GM10248 (cell line): ENCODE data around the gene SEMA3F.

Source experiments
- CTCF ChIA-PET: fragments of 300-600 bp; sonication (Branson Sonifier 250); formaldehyde crosslinking; extraction: SDS; loops from one replicate; lab custom pipeline; 2021; ENCODE audit warnings: antibody characterized with exemption; lab: Yijun Ruan, JAX
- POLR2A ChIA-PET: fragments of 350-650 bp; sonication (Branson Sonifier 250); formaldehyde crosslinking; extraction: SDS; loops from one replicate; lab custom pipeline; 2020; ENCODE audit warnings: antibody characterized with exemption; lab: Yijun Ruan, JAX
- DNase-seq: peaks from one replicate; pipeline ENCODE4 v3.0.0; 2012; ENCODE audit errors: extremely low spot score
- TF ChIP-seq, protein P1 (sequence below): IDR thresholded peaks from 2 replicates; pipeline ENCODE4 v1.5.1; 2012; ENCODE audit warnings: mild to moderate bottlenecking, low read depth; ENCODE audit errors: extremely low read depth, missing control alignments, control extremely low read depth

The SEMA3F gene

DNA sequence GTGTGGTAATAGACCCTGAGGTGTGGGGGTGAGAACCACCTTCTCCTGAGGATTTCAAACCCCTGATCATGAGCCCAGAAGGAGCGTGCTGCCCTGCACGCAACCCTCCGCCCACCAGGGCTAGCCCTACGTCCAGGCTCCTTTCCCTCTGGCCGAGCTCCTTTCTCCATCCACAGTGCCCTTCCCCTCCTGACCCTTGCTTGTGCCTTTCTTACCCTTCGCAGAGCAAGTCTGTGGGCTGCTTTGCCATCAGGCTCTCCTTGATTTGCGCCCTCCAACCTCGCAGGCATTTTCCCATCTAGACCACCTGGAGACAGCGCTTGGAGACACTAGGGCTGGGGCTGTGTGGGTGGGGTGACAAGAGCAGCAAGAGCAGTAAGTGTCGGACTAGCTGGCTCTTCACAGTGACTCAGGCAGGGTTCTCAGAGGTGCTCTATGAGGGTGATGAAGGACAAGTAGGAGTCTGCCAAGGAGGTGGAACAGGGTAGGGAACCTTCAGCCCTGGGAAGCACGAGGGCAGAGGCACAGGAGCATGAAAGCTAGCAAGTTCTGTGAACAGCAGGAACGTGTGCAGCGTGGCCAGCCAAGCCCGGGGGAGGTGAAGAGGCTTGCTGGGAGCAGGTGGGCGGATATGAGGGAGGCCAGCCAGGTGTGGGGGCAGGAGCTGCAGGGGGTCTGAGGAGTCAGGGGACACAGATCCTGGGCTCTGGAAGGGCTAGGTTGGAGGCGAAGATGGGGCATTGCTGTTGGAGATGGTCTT is 47.4 kb downstream of the SEMA3F start:
- TF ChIP-seq, protein P1, sequence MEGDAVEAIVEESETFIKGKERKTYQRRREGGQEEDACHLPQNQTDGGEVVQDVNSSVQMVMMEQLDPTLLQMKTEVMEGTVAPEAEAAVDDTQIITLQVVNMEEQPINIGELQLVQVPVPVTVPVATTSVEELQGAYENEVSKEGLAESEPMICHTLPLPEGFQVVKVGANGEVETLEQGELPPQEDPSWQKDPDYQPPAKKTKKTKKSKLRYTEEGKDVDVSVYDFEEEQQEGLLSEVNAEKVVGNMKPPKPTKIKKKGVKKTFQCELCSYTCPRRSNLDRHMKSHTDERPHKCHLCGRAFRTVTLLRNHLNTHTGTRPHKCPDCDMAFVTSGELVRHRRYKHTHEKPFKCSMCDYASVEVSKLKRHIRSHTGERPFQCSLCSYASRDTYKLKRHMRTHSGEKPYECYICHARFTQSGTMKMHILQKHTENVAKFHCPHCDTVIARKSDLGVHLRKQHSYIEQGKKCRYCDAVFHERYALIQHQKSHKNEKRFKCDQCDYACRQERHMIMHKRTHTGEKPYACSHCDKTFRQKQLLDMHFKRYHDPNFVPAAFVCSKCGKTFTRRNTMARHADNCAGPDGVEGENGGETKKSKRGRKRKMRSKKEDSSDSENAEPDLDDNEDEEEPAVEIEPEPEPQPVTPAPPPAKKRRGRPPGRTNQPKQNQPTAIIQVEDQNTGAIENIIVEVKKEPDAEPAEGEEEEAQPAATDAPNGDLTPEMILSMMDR = no peak
- POLR2A ChIA-PET = no interaction called here
- CTCF ChIA-PET = interaction anchor here (1.0 to 6.2 kb wide), 6 partner anchors 9 to 72 kb away, joined by 3 to 40 read pairs (median 4); partner anchors contain the start of gene GNAT1
- no peak for DNase-seq

GRCh38 chr3:50203113-50203808 is 48.1 kb downstream of the SEMA3F start:
- CTCF ChIA-PET = interaction anchor here (1.0 to 6.2 kb wide), 6 partner anchors 10 to 71 kb away, joined by 3 to 40 read pairs (median 4); partner anchors contain the start of gene GNAT1
- POLR2A ChIA-PET = no interaction called here
- TF ChIP-seq, protein P1 = no peak
- DNase-seq = no peak

DNA sequence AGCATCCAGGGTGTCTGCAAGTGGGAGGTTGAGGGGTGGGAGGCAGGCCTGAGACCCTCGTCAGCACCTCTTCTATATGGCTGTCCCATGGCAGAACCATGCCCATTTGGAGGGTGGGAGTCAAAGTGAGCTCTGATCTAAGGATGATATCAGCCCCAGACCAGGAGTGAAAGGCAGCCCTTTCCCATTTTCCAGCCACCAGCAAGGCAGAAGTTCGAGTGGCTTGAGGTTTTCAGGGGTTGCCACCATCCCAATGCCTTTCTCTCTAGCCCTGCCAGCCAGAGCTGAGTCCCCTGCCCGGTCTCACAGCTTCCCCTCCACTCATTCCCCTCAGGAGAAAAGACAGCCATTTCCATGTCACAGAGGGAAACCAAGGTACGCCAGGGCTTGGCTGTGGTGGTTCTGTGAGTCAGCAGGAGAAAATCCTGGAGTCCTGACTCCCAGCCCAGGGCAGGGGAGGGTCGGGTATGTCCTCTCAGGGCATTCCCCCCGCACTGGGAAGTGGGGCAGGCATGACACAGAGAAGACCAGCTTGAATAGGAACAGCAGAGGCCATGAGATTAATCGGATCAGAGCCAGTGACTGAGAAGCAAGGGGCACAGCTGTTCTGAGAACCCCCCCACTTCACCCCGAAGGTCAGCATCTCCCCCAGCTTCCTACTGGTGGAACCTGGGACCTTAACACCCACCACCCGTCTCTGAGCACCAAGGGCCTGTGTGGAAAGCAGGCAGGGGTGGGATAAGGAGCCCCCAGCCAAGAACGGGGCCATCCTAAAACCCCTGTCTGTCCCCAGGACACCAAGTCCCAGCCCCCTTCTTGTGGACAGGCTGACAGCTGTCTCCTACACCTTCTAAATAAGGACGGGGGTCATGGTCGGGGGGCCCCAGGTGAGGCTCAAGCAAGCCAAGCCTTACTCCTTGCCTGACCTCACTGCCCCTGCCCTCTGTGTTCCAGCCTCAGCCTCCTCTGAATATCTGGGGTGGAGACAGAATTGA is 49.0 kb downstream of the SEMA3F start:
- POLR2A ChIA-PET = no interaction called here
- DNase-seq = no peak
- CTCF ChIA-PET = interaction anchor here (1.2 to 6.2 kb wide), 4 partner anchors 11 to 23 kb away, joined by 3 to 40 read pairs (median 4); partner anchors contain the start of gene GNAT1
- TF ChIP-seq, protein P1 = no peak

DNA sequence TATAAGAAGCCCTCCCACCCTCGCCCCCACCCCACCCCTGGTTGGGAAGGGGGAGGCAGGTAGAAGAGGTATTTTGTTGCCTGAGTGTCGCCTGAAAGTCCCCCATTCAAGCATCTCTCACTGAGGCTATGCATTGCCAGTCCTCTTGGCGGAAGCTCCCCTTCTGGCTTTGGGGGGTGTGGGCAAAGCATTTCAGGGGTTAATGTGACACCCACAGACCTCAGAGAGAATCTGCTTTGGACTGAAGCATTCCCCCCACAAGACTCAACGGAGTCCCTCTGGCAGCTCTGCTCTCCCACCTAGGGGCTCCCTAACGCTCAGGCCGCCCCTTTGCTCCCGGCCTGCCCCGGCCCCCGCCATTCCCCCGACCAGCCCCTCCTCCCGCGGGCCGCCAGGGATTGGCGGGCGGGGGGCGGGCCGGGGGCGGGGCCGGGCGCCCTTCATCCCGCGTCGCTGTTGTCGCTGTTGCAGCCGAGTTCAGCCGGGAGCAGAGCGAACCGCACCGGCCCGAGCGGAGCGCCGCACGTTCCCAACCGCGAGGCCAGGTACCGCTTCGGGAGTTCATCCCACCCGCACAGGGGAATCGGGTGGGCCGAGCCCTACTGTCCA is 49.8 kb downstream of the SEMA3F start, which contains the start of gene SLC38A3:
TSS of gene SLC38A3 (plus strand) at position 468 of the 609 bp plus-strand sequence. CDS start 8,929 bp downstream, outside the sequence.
- TF ChIP-seq, protein P1 = no peak
- POLR2A ChIA-PET = no interaction called here
- CTCF ChIA-PET = interaction anchor here (1.2 to 6.2 kb wide), 3 partner anchors 12 to 22 kb away, joined by 3 to 40 read pairs (median 5); partner anchors contain the start of gene GNAT1
- no peak for DNase-seq

DNA sequence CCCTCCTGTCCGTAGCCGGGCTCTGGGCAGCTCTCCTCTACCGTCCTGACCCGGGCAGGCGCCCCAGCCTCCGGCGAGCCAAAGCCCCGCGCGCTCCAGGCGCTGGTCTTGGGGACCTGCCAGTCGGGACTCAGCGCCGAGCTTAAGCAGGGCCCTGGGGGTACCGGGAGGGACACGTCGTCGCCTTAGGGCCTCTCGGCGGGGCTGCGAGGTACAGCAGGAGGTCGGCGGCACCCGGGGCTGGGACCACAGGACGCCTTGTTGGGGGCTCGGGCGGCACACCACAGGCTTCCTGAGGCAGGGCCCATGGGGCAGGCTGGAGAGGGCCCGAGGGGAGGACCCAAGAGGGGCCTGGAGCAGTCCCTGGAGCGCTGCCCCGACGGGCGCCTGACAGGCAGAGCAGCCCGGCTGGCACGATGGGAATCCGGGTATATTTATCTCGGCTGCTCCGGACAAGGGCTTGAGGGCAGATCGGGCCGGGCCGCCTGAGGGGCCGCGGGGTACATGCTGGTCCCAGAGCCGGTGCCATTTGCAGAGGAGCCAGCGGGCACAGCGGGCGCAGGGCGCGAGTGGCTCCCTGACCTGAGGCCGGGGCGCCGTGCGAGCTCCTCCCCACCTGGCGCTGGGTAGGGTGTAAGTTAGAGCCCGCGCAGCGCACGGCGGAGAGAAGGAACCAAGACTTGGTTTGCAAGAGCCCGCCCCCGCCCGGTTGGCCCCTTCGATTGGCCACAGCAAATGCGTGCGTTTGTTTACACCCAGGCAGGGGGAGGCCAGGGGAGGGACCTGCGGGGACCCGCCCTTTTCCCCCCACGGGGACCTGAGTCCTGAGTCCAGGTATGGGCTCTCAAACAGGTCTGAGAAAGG is 50.5 kb downstream of the SEMA3F start:
- POLR2A ChIA-PET = no interaction called here
- no peak for DNase-seq
- CTCF ChIA-PET = interaction anchor here (6.2 kb wide), 1 partner anchor 13 kb away, joined by 40 read pairs; the partner anchor contains the start of gene GNAT1
- TF ChIP-seq, protein P1 = no peak
